Astrocyte of the spinal cord (primary cell): ENCODE data around the gene CA12.

Source experiments
- DNase-seq: peaks from one replicate; pipeline ENCODE4 v3.0.0; 2011; ENCODE audit warnings: low read depth, low spot score
- H3K4me3 ChIP-seq: 2 replicates; pipeline ENCODE4 v1.5.1; 2011; ENCODE audit warnings: low read depth, mild to moderate bottlenecking, low read length, moderate library complexity
- CTCF ChIP-seq: IDR thresholded peaks from 2 replicates; pipeline ENCODE4 v1.5.1; 2012; ENCODE audit warnings: low read depth, mild to moderate bottlenecking, low read length, inconsistent platforms
- in situ Hi-C: cut with HindIII; loops from 2 replicates; pipeline ENCODE4 v1.10.0; 2017; ENCODE audit warnings: low sequenced_read_pairs

CA12 gene

DNA sequence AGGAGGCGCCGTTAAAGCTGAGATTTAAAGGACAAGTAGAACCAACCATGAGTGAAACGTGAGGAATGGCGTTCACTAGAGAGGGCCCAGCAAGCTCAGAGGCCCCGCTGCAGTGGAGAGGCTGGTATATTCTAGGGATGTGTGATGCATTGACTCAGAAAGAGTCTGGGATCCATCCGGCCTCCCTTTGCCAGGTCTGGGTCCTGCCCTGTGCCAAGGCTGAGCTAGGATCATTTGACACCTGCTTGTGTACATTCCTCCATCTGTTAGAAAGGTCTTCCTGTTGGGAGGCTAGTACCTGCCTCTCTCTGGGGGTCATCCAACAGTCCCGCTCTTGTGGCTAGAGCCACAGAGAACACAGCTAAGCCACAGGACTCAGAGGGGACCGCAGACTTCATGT lies 28.4 kb downstream of the CA12 start:
- in situ Hi-C loops = no loop called here
- no peak for TF ChIP-seq CTCF
- no peak for DNase-seq
- no peak overlapping the region for H3K4me3 ChIP-seq

DNA sequence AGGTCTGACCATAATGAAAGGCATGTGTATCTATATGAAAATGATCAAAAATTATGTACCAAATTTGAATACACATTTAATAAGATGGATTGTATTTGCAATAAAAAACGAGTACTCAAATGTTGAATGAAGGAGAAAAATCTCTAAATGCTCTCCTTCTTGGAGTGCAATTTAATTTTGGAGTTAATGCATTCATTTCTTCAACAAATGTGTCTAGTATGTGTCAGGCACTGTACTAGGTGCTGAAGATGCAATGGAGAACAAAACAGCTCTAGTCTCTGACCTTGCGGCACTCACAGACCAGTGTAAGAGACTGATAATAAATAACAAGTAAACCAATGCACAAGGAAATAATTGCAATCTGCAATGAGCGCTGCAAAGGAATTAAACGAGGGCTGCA lies 28.8 kb downstream of the CA12 start:
- no peak for TF ChIP-seq CTCF
- DNase-seq = no peak

DNA sequence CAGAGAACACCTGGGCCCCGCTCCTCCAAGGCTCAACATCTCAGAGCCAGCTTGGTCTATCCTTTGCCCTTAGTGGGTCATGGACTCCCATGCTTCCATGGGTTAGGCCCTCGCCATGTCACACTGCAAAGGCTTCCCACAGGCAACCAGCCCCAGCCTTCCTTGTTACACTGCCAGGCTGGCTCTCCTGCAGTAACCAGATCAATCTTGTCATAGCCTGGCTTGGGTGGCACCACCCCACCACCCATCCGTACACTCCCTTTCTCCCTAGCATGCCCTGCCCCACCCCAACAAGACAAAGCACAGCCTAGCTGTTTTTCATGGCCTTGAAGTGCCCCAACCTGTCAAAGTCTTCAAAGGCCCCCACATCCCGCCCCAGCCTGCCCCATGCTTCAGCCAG lies 30.5 kb downstream of the CA12 start:
- no peak for TF ChIP-seq CTCF
- H3K4me3 ChIP-seq = no peak overlapping the region
- no peak for DNase-seq
- in situ Hi-C loops = no loop called here

More for the DNA sequence above, 28.8 kb downstream of the CA12 start:
- no peak overlapping the region for H3K4me3 ChIP-seq
- in situ Hi-C loops = no loop called here

DNA sequence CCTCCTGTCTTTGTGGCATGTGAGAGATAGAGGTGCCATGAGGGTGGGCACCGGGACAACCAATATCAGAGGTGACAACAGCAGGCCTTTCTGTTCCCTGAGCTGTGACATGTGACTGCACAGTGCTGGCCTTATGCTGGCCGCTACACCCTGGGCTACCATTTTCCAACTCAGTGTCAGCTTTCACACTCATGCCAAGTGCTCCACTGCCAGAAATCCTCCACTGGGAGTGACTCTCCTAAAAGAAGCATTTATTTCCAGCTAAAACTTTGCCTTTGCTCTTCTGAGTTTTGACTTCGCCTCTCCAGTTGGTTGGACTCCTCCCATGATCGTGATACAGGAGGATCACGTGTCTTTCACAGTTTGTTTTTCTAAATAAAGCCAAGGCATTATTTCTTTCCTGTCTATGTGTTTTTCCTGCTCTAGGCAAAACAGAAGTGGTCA lies 31.4 kb downstream of the CA12 start:
- H3K4me3 ChIP-seq = no peak overlapping the region
- no peak for DNase-seq
- in situ Hi-C loops = no loop called here
- no peak for TF ChIP-seq CTCF

DNA sequence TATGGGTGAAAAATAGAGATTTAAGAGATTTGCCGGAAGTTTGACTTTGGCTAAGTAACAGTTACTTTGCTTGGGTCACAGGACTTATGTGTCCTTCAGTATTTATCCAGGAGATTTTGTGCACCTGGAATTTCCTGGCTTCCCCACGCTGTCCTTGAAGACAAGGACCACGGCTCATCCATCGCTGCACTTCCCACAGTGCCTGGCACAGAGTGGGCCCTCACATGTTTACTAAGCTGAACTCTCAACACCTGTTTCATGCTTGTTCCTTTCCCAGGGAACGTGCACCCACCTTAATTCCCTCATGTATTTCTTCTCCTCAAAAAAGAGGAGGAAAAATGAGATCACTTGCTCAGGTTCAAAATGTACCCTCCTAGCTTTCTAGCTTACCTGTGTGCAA lies 32.0 kb downstream of the CA12 start:
- TF ChIP-seq CTCF = no peak
- H3K4me3 ChIP-seq = no peak overlapping the region
- in situ Hi-C loops = no loop called here
- DNase-seq = no peak

DNA sequence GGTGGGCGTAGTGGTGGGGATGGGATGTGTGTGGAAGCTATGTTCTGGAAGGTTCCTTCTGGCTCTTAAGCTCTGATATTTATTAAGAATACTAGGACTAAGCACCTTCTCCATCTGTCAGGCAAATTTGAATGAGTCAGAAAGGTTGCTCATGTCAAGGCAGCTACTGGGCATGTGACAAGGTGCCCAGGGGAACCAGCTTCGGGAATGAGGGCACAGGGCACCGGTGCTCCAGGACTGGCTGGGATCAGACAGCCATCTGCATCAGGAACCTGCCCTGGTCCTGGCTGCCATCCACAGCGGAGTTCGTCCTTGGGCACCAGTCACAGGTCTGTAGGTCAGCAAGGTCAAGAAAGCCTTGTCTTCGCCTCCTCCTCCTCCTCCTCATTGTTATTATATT lies 32.5 kb downstream of the CA12 start:
- no peak for DNase-seq
- TF ChIP-seq CTCF = no peak
- in situ Hi-C loops = no loop called here
- H3K4me3 ChIP-seq = no peak overlapping the region

- peak; percentile 69 for DNase-seq
- in situ Hi-C loops = no loop called here
- no peak overlapping the region for H3K4me3 ChIP-seq
- no peak for TF ChIP-seq CTCF
Observed at GRCh38 chr15:63348392-63348791, 33.3 kb downstream of the CA12 start.
